Osteocyte (in vitro differentiated cells): ENCODE measurements around the gene UTP25. TPM values are rescaled to one million over a fixed set of nuclear protein-coding genes. Genes with fewer than 3 reads are reported as not detected.
"Not testable (repeated sequence)": the region's sequence is repeated elsewhere in the genome, so short reads cannot be mapped to it uniquely, and the experiment has no call there.

Source experiments
- DNase-seq: peaks from one replicate; pipeline ENCODE4 v3.0.0; 2021; ENCODE audit warnings: mixed read lengths; ENCODE audit not compliant: unreplicated experiment; ENCODE audit errors: extremely low spot score
- H3K27ac Mint-ChIP-seq: one replicate; pipeline ENCODE4 v1.8.0; 2021; ENCODE audit warnings: mild to moderate bottlenecking, mixed read lengths; ENCODE audit not compliant: unreplicated experiment
- H3K27me3 Mint-ChIP-seq: one replicate; pipeline ENCODE4 v1.8.0; 2021; ENCODE audit warnings: mixed read lengths; ENCODE audit not compliant: unreplicated experiment
- H3K36me3 Mint-ChIP-seq: one replicate; pipeline ENCODE4 v1.8.0; 2021; ENCODE audit warnings: mixed read lengths; ENCODE audit not compliant: unreplicated experiment
- H3K4me1 Mint-ChIP-seq: one replicate; pipeline ENCODE4 v1.8.0; 2021; ENCODE audit warnings: mixed read lengths; ENCODE audit not compliant: unreplicated experiment
- H3K4me3 Mint-ChIP-seq: one replicate; pipeline ENCODE4 v1.8.0; 2021; ENCODE audit warnings: mild to moderate bottlenecking, moderate library complexity, mixed read lengths; ENCODE audit not compliant: unreplicated experiment
- H3K9me3 Mint-ChIP-seq: one replicate; pipeline ENCODE4 v1.8.0; 2021; ENCODE audit warnings: mixed read lengths; ENCODE audit not compliant: unreplicated experiment
- total RNA-seq: library from RNA; stranded (reverse); gene quantifications from 2 replicates; pipeline ENCODE4 v1.2.1, GENCODE V29; 2021
- TF ChIP-seq, protein P1 (sequence below): fragments of 200-600 bp; sonication (generic); IDR thresholded peaks from 2 replicates; pipeline ENCODE4 v1.5.0; 2021; ENCODE audit warnings: antibody characterized with exemption, mild to moderate bottlenecking, moderate library complexity

Gene UTP25
- total RNA-seq, 1 donor from 2014 or later = 7.3 TPM

DNA sequence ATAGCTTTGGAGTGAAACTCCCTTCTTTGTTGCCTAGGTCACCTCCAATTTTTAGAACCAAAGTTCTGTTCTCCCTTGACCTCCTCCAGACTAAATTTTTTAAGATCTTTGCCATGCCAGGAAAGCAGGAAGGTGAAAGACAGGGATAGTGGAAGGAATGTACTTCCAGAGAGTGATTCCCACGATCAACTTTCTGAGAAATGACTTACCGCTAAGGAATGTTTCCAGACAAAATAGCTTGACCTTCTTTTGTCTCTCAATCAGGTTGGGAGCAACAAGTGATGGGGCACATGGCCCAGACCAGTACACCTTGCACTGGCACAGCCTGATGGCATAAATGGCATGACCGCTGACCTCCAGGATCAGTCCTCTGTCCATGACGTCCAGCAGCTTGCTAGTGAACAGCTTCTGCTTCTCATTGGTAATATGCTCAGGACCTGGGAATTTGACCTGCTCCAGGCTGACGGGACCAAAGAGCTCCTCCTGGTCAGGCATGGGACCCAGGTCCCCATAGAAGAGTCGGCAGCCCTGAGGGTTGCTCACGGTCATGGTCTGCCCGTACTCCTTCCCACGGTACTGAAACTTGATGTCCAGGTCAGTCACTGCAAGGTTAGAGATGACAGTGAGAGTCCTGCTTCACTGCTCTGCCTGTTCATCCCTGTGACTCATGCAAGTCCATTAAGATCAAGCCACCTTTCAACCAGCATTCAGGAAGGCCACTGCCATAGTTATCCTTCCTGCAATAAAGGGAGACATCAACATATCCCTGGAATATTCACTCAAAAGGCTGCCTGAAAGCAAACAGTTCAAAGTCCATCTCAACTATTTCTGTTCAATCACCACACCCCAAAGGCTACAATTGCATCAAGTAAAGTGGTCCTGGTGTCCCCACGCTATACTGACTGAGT is 37.2 kb upstream of the UTP25 start:
- Mint-ChIP-seq H3K9me3 (no peaks in the 10 kb centered on the region), H3K4me1 (no peaks in the 10 kb centered on the region), H3K27ac (no peak overlapping the region), H3K4me3 (no peak overlapping the region), H3K27me3 (peaks cover 79% of the 10 kb centered on the region), H3K36me3 (no peaks in the 10 kb centered on the region)
- TF ChIP-seq, protein P1, sequence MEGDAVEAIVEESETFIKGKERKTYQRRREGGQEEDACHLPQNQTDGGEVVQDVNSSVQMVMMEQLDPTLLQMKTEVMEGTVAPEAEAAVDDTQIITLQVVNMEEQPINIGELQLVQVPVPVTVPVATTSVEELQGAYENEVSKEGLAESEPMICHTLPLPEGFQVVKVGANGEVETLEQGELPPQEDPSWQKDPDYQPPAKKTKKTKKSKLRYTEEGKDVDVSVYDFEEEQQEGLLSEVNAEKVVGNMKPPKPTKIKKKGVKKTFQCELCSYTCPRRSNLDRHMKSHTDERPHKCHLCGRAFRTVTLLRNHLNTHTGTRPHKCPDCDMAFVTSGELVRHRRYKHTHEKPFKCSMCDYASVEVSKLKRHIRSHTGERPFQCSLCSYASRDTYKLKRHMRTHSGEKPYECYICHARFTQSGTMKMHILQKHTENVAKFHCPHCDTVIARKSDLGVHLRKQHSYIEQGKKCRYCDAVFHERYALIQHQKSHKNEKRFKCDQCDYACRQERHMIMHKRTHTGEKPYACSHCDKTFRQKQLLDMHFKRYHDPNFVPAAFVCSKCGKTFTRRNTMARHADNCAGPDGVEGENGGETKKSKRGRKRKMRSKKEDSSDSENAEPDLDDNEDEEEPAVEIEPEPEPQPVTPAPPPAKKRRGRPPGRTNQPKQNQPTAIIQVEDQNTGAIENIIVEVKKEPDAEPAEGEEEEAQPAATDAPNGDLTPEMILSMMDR = no peak
- DNase-seq = no peak

DNA sequence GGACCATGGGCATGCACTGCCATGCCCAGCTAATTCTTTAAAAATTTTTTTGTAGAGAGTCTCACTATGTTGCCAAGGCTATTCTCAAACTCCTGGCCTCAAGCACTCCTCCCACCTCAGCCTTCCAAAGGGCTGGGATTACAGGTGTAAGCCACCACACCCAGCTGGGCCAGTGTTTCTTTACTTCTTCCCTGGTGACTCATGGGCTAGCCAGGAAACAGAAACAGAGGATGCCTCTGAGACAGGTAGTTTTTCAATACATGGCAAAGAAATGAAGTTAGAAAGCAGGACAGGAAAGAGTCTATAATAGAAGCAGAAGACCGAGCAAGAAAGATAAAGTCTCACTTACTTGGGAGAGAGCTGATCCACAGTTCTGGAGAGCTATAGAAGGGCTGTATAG is 35.9 kb upstream of the UTP25 start:
- no peak overlapping the region for H3K27ac Mint-ChIP-seq

DNA sequence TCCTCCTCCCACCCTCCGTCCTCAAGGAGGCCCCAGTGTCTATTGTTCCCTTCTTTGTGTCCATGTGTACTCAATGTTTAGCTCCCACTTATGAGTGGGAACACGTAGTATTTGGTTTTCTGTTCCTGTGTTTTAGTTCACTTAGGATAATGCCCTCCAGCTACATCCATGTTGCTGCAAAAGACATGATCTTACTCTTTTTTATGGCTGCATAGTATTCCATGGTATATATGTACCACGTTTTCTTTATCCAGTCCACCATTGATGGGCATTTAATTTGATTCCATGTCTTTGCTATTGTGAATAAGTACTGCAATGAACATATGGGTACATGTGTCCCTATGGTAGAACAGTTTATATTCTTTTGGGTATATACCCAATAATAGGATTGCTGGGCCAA is 34.1 kb upstream of the UTP25 start:
- H3K36me3 Mint-ChIP-seq = not testable (repeated sequence)
- H3K27me3 Mint-ChIP-seq = peaks cover 77% of the 10 kb centered on the region

More for the DNA sequence above, 35.9 kb upstream of the UTP25 start:
- no peak overlapping the region for H3K4me3 Mint-ChIP-seq
- TF ChIP-seq, protein P1 = no peak
- no peaks in the 10 kb centered on the region for H3K9me3 Mint-ChIP-seq
- H3K27me3 Mint-ChIP-seq = peaks cover 82% of the 10 kb centered on the region
- no peak for DNase-seq
- H3K4me1 Mint-ChIP-seq = no peaks in the 10 kb centered on the region
- no peaks in the 10 kb centered on the region for H3K36me3 Mint-ChIP-seq

DNA sequence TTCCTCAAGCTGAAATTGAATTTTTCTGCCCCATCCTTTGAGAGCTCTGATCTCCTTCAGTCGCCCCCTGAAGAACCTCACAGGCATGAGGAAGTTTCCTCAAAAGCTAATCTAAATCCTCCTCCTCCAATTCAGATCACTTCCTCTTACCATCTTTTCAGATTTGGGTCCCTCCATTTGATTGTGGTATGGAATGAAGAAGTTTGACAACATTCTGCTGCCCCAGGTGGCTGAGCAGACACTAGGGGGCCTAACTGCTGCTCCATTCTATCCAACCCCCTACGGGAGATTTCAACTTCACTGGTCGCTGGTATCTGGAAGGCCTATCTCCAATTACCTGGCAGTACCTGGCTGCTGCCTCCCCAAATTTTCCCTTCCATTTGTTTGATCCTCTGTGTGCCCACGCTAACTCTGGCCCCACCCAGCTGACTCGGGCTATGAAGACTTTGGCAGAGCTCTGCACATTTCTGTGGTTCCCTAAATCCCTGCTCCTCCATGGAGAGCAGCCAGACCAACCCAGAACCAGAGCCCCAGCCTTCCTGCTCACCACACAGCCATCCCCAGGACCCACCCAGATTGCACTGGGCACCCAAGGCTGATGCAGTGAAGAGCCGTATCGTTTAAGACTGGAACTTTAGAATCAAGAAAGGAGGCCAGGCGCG is 29.7 kb upstream of the UTP25 start:
- TF ChIP-seq, protein P1 = no peak
- H3K36me3 Mint-ChIP-seq = peaks cover 3% of the 10 kb centered on the region
- no peak for DNase-seq
- H3K27me3 Mint-ChIP-seq = peaks cover 70% of the 10 kb centered on the region
- H3K4me1 Mint-ChIP-seq = no peaks in the 10 kb centered on the region
- H3K4me3 Mint-ChIP-seq = no peak overlapping the region
- no peaks in the 10 kb centered on the region for H3K9me3 Mint-ChIP-seq
- no peak overlapping the region for H3K27ac Mint-ChIP-seq

More for the DNA sequence above, 34.1 kb upstream of the UTP25 start:
- H3K4me3 Mint-ChIP-seq, H3K27ac Mint-ChIP-seq, DNase-seq, H3K4me1 Mint-ChIP-seq, H3K9me3 Mint-ChIP-seq: not testable (repeated sequence)

GRCh38 chr1:209800984-209801834 is 26.6 kb upstream of the UTP25 start:
- no peak for DNase-seq
- TF ChIP-seq, protein P1 = no peak
- Mint-ChIP-seq H3K36me3 (peaks cover 3% of the 10 kb centered on the region), H3K27ac (no peak overlapping the region), H3K4me3 (no peak overlapping the region), H3K9me3 (no peaks in the 10 kb centered on the region), H3K27me3 (peaks cover 60% of the 10 kb centered on the region), H3K4me1 (peaks cover 7% of the 10 kb centered on the region)
